WERI-Rb-1 (cell line): ENCODE results near the gene DDC.

Experiments used
- DNase-seq: peaks from one replicate; pipeline ENCODE4 v3.0.0-alpha.2; 2020
- H3K27ac ChIP-seq: fragments of 250-450 bp; sonication (Bioruptor Pico); 2 replicates; pipeline ENCODE4 v1.5.1; 2020; ENCODE audit warnings: mild to moderate bottlenecking, moderate library complexity
- H3K27me3 ChIP-seq: fragments of 250-450 bp; sonication (Bioruptor Pico); 2 replicates; pipeline ENCODE4 v1.5.1; 2021; ENCODE audit warnings: mild to moderate bottlenecking, low read depth, moderate library complexity; ENCODE audit not compliant: insufficient read depth, severe bottlenecking
- H3K36me3 ChIP-seq: fragments of 250-450 bp; sonication (Bioruptor Pico); 2 replicates; pipeline ENCODE4 v1.5.1; 2020; ENCODE audit warnings: mild to moderate bottlenecking, moderate library complexity
- H3K4me3 ChIP-seq: 2 replicates; pipeline ENCODE4 v1.5.1; 2011; ENCODE audit warnings: low read depth, mild to moderate bottlenecking, control low read depth, low read length
- H3K9me3 ChIP-seq: fragments of 250-450 bp; sonication (Bioruptor Pico); 2 replicates; pipeline ENCODE4 v1.5.1; 2021; ENCODE audit warnings: mild to moderate bottlenecking, moderate library complexity; ENCODE audit not compliant: severe bottlenecking
- CTCF ChIP-seq: IDR thresholded peaks from 2 replicates; pipeline ENCODE4 v1.5.1; 2011; ENCODE audit warnings: low read depth, mild to moderate bottlenecking, control low read depth, inconsistent platforms, low read length

DDC gene

GRCh38 chr7:50509459-50509858 is 55.7 kb downstream of the DDC start:
- Histone ChIP-seq H3K27ac (no peak overlapping the region), H3K27me3 (no peaks in the 10 kb centered on the region), H3K36me3 (no peaks in the 10 kb centered on the region), H3K9me3 (peaks cover 2% of the 10 kb centered on the region), H3K4me3 (no peak overlapping the region)
- no peak for DNase-seq
- no peak for TF ChIP-seq CTCF

GRCh38 chr7:50508471-50508943 is 56.7 kb downstream of the DDC start:
- Histone ChIP-seq H3K4me3 (no peak overlapping the region), H3K27ac (no peak overlapping the region), H3K27me3 (no peaks in the 10 kb centered on the region), H3K36me3 (no peaks in the 10 kb centered on the region), H3K9me3 (no peaks in the 10 kb centered on the region)
- no peak for TF ChIP-seq CTCF
- no peak for DNase-seq

GRCh38 chr7:50507898-50508470 is 57.2 kb downstream of the DDC start:
- peak; percentile 70 for DNase-seq
- TF ChIP-seq CTCF = no peak
- Histone ChIP-seq H3K4me3 (no peak overlapping the region), H3K27me3 (no peaks in the 10 kb centered on the region), H3K9me3 (no peaks in the 10 kb centered on the region), H3K27ac (no peak overlapping the region), H3K36me3 (no peaks in the 10 kb centered on the region)

- Histone ChIP-seq H3K4me3 (no peak overlapping the region), H3K9me3 (no peaks in the 10 kb centered on the region), H3K27me3 (no peaks in the 10 kb centered on the region), H3K36me3 (no peaks in the 10 kb centered on the region), H3K27ac (no peak overlapping the region)
- no peak for TF ChIP-seq CTCF
- DNase-seq = no peak
Measured at GRCh38 chr7:50505553-50506210, 59.5 kb downstream of the DDC start.

- Histone ChIP-seq H3K4me3 (no peak overlapping the region), H3K27ac (no peak overlapping the region), H3K9me3 (no peaks in the 10 kb centered on the region), H3K27me3 (no peaks in the 10 kb centered on the region), H3K36me3 (no peaks in the 10 kb centered on the region)
- DNase-seq = no peak
- no peak for TF ChIP-seq CTCF
Measured at GRCh38 chr7:50504646-50505546, 60.3 kb downstream of the DDC start.
